ENCODE results near the gene RPUSD2.

RPUSD2 gene

GRCh38 chr15:40548610-40549009 lies 20.5 kb upstream of the RPUSD2 start:
- Histone ChIP-seq H3K36me3 (ENCODE audit: control insufficient read depth, insufficient read depth, low read length) (peaks cover 4% of the 10 kb centered on the region; the same call in 1 of the 2 replicates), H3K4me3 (ENCODE audit: low read depth, low read length) (no peak overlapping the region), H3K4me1 (ENCODE audit: control insufficient read depth, insufficient read depth, low read length) (peaks cover 8% of the 10 kb centered on the region), H3K9ac (ENCODE audit: low read length) (no peak overlapping the region), H3K9me3 (ENCODE audit: control insufficient read depth, insufficient read depth, low read depth, low read length) (no peaks in the 10 kb centered on the region), H3K27me3 (ENCODE audit: control insufficient read depth, insufficient read depth, low read length) (no peaks in the 10 kb centered on the region), H3K27ac (ENCODE audit: low read depth, low read length) (no peak overlapping the region)

- no peak overlapping the region for H3K27ac ChIP-seq (ENCODE audit: low read depth, low read length)
- H3K36me3 ChIP-seq (ENCODE audit: control insufficient read depth, insufficient read depth, low read length), result peaks cover 4% of the 10 kb centered on the region; the same call in 1 of the 2 replicates
Measured at GRCh38 chr15:40549894-40550293, 19.2 kb upstream of the RPUSD2 start.

GRCh38 chr15:40550341-40551037 lies 18.6 kb upstream of the RPUSD2 start:
- peaks cover 23% of the 10 kb centered on the region for H3K4me1 ChIP-seq (ENCODE audit: control insufficient read depth, insufficient read depth, low read length)
- H3K27me3 ChIP-seq (ENCODE audit: control insufficient read depth, insufficient read depth, low read length), result no peaks in the 10 kb centered on the region
- H3K36me3 ChIP-seq (ENCODE audit: control insufficient read depth, insufficient read depth, low read length), result peaks cover 4% of the 10 kb centered on the region; the same call in 1 of the 2 replicates
- H3K9me3 ChIP-seq (ENCODE audit: control insufficient read depth, insufficient read depth, low read depth, low read length), result no peaks in the 10 kb centered on the region
- H3K9ac ChIP-seq (ENCODE audit: low read length), result no peak overlapping the region
- no peak overlapping the region for H3K4me3 ChIP-seq (ENCODE audit: low read depth, low read length)
- H3K27ac ChIP-seq (ENCODE audit: low read depth, low read length), result no peak overlapping the region

More at GRCh38 chr15:40549894-40550293, 19.2 kb upstream of the RPUSD2 start:
- Histone ChIP-seq H3K4me3 (ENCODE audit: low read depth, low read length) (no peak overlapping the region), H3K9ac (ENCODE audit: low read length) (no peak overlapping the region), H3K4me1 (ENCODE audit: control insufficient read depth, insufficient read depth, low read length) (peaks cover 20% of the 10 kb centered on the region), H3K9me3 (ENCODE audit: control insufficient read depth, insufficient read depth, low read depth, low read length) (no peaks in the 10 kb centered on the region), H3K27me3 (ENCODE audit: control insufficient read depth, insufficient read depth, low read length) (no peaks in the 10 kb centered on the region)

GRCh38 chr15:40554161-40554525 lies 15.0 kb upstream of the RPUSD2 start:
- H3K27ac ChIP-seq (ENCODE audit: low read depth, low read length), result no peak overlapping the region
- H3K4me3 ChIP-seq (ENCODE audit: low read depth, low read length), result no peak overlapping the region
- peaks cover 9% of the 10 kb centered on the region for H3K36me3 ChIP-seq (ENCODE audit: control insufficient read depth, insufficient read depth, low read length)
- no peaks in the 10 kb centered on the region for H3K9me3 ChIP-seq (ENCODE audit: control insufficient read depth, insufficient read depth, low read depth, low read length)
- peaks cover 23% of the 10 kb centered on the region for H3K4me1 ChIP-seq (ENCODE audit: control insufficient read depth, insufficient read depth, low read length)
- H3K27me3 ChIP-seq (ENCODE audit: control insufficient read depth, insufficient read depth, low read length), result no peaks in the 10 kb centered on the region
- no peak overlapping the region for H3K9ac ChIP-seq (ENCODE audit: low read length)

- H3K4me3 ChIP-seq (ENCODE audit: low read depth, low read length), result no peak overlapping the region
- H3K4me1 ChIP-seq (ENCODE audit: control insufficient read depth, insufficient read depth, low read length), result peaks cover 23% of the 10 kb centered on the region
- no peaks in the 10 kb centered on the region for H3K27me3 ChIP-seq (ENCODE audit: control insufficient read depth, insufficient read depth, low read length)
- no peak overlapping the region for H3K27ac ChIP-seq (ENCODE audit: low read depth, low read length)
- H3K9me3 ChIP-seq (ENCODE audit: control insufficient read depth, insufficient read depth, low read depth, low read length), result no peaks in the 10 kb centered on the region
- peaks cover 9% of the 10 kb centered on the region for H3K36me3 ChIP-seq (ENCODE audit: control insufficient read depth, insufficient read depth, low read length)
- no peak overlapping the region for H3K9ac ChIP-seq (ENCODE audit: low read length)
Measured at GRCh38 chr15:40555876-40556275, 13.2 kb upstream of the RPUSD2 start.

GRCh38 chr15:40558952-40559742 lies 10.0 kb upstream of the RPUSD2 start:
- no peak overlapping the region for H3K27ac ChIP-seq (ENCODE audit: low read depth, low read length)
- peaks cover 6% of the 10 kb centered on the region for H3K36me3 ChIP-seq (ENCODE audit: control insufficient read depth, insufficient read depth, low read length)
- no peak overlapping the region for H3K9ac ChIP-seq (ENCODE audit: low read length)
- H3K4me3 ChIP-seq (ENCODE audit: low read depth, low read length), result no peak overlapping the region
- peaks cover 11% of the 10 kb centered on the region for H3K4me1 ChIP-seq (ENCODE audit: control insufficient read depth, insufficient read depth, low read length)
- no peaks in the 10 kb centered on the region for H3K9me3 ChIP-seq (ENCODE audit: control insufficient read depth, insufficient read depth, low read depth, low read length)
- no peaks in the 10 kb centered on the region for H3K27me3 ChIP-seq (ENCODE audit: control insufficient read depth, insufficient read depth, low read length)

- H3K4me1 ChIP-seq (ENCODE audit: control insufficient read depth, insufficient read depth, low read length), result peaks cover 8% of the 10 kb centered on the region; the same call in 1 of the 2 replicates
- H3K4me3 ChIP-seq (ENCODE audit: low read depth, low read length), result no peak overlapping the region
- no peak overlapping the region for H3K9ac ChIP-seq (ENCODE audit: low read length)
- no peak overlapping the region for H3K27ac ChIP-seq (ENCODE audit: low read depth, low read length)
- no peaks in the 10 kb centered on the region for H3K27me3 ChIP-seq (ENCODE audit: control insufficient read depth, insufficient read depth, low read length)
- no peaks in the 10 kb centered on the region for H3K36me3 ChIP-seq (ENCODE audit: control insufficient read depth, insufficient read depth, low read length)
- no peaks in the 10 kb centered on the region for H3K9me3 ChIP-seq (ENCODE audit: control insufficient read depth, insufficient read depth, low read depth, low read length)
Measured at GRCh38 chr15:40562691-40563090, 6.4 kb upstream of the RPUSD2 start.

GRCh38 chr15:40563426-40563825 lies 5.7 kb upstream of the RPUSD2 start:
- no peak overlapping the region for H3K27ac ChIP-seq (ENCODE audit: low read depth, low read length)
- no peak overlapping the region for H3K4me3 ChIP-seq (ENCODE audit: low read depth, low read length)
- H3K36me3 ChIP-seq (ENCODE audit: control insufficient read depth, insufficient read depth, low read length), result no peaks in the 10 kb centered on the region
- H3K9me3 ChIP-seq (ENCODE audit: control insufficient read depth, insufficient read depth, low read depth, low read length), result no peaks in the 10 kb centered on the region
- no peak overlapping the region for H3K9ac ChIP-seq (ENCODE audit: low read length)
- peaks cover 8% of the 10 kb centered on the region; the same call in 1 of the 2 replicates for H3K4me1 ChIP-seq (ENCODE audit: control insufficient read depth, insufficient read depth, low read length)
- H3K27me3 ChIP-seq (ENCODE audit: control insufficient read depth, insufficient read depth, low read length), result no peaks in the 10 kb centered on the region

GRCh38 chr15:40564591-40565332 lies 4.3 kb upstream of the RPUSD2 start, which contains the start of gene CCDC32:
CCDC32 (minus strand) TSS chr15:40565042; CDS start chr15:40563015, 2,027 bp downstream.
- Histone ChIP-seq H3K36me3 (ENCODE audit: control insufficient read depth, insufficient read depth, low read length) (no peaks in the 10 kb centered on the region), H3K27ac (ENCODE audit: low read depth, low read length) (0 out of 2 replicates have a peak within 1 kb of the TSS, but pooled peaks have one; percentile 12), H3K4me3 (ENCODE audit: low read depth, low read length) (peak within 1 kb of the TSS; percentile 76), H3K4me1 (ENCODE audit: control insufficient read depth, insufficient read depth, low read length) (peaks cover 8% of the 10 kb centered on the region; the same call in 1 of the 2 replicates), H3K27me3 (ENCODE audit: control insufficient read depth, insufficient read depth, low read length) (no peaks in the 10 kb centered on the region), H3K9ac (ENCODE audit: low read length) (peak within 1 kb of the TSS; percentile 75), H3K9me3 (ENCODE audit: control insufficient read depth, insufficient read depth, low read depth, low read length) (no peaks in the 10 kb centered on the region)

GRCh38 chr15:40565333-40566238 lies 3.5 kb upstream of the RPUSD2 start:
- H3K4me3 ChIP-seq (ENCODE audit: low read depth, low read length), result peak overlapping the region; percentile 76
- H3K9ac ChIP-seq (ENCODE audit: low read length), result no peak overlapping the region
- no peaks in the 10 kb centered on the region for H3K9me3 ChIP-seq (ENCODE audit: control insufficient read depth, insufficient read depth, low read depth, low read length)
- H3K4me1 ChIP-seq (ENCODE audit: control insufficient read depth, insufficient read depth, low read length), result peaks cover 13% of the 10 kb centered on the region
- H3K27ac ChIP-seq (ENCODE audit: low read depth, low read length), result no peak overlapping the region
- H3K27me3 ChIP-seq (ENCODE audit: control insufficient read depth, insufficient read depth, low read length), result no peaks in the 10 kb centered on the region
- H3K36me3 ChIP-seq (ENCODE audit: control insufficient read depth, insufficient read depth, low read length), result no peaks in the 10 kb centered on the region
